ENCODE data around the gene RRAGD. TPM values are rescaled to one million over a fixed set of nuclear protein-coding genes. Genes with fewer than 3 reads are reported as not detected.

Gene RRAGD
- total and polyA plus RNA-seq, 4 donors = 4.7 to 6.7 (median 5.6) TPM

GRCh38 chr6:89406141-89406540 lies 5.9 kb downstream of the RRAGD start:
- Histone ChIP-seq H3K9ac (ENCODE audit: low read depth in 1 of 2, low read length in 2 of 2) (no peak overlapping the region), H3K4me3 (ENCODE audit: low read depth in 1 of 3, low read length in 3 of 3) (no peak overlapping the region), H3K27ac (ENCODE audit: low read depth in 1 of 2, low read length in 2 of 2) (no peak overlapping the region), H3K36me3 (ENCODE audit: control insufficient read depth in 4 of 4, insufficient read depth in 3 of 4, low read depth in 1 of 4, low read length in 3 of 4) (no peaks in the 10 kb centered on the region), H3K4me1 (ENCODE audit: control insufficient read depth in 4 of 4, insufficient read depth in 4 of 4, low read length in 3 of 4) (peaks cover 0 to 8% (median under 1%) of the 10 kb centered on the region in 4 donors), H3K27me3 (ENCODE audit: control insufficient read depth in 4 of 4, insufficient read depth in 4 of 4, low read length in 3 of 4) (no peaks in the 10 kb centered on the region), H3K9me3 (ENCODE audit: control insufficient read depth in 4 of 4, low read length in 3 of 4) (no peaks in the 10 kb centered on the region)
- no peak for TF ChIP-seq CTCF (IDR thresholded peaks at IDR 0.05; ENCODE audit: low read depth, low read length, missing input control)
- no peak for TF ChIP-seq RXRA (IDR thresholded peaks at IDR 0.05)
- TF ChIP-seq GABPA (IDR thresholded peaks at IDR 0.05 in 1 of 2, conservative IDR thresholded peaks at IDR 0.05 in 1 of 2) = no peak
- TF ChIP-seq REST (IDR thresholded peaks at IDR 0.05) = no peak
- TF ChIP-seq MAX (IDR thresholded peaks at IDR 0.05) = no peak
- TF ChIP-seq NR2F2 (IDR thresholded peaks at IDR 0.05) = no peak
- no peak for TF ChIP-seq RAD21 (IDR thresholded peaks at IDR 0.05)
- no peak for TF ChIP-seq TAF1 (conservative IDR thresholded peaks at IDR 0.05)
- no peak for TF ChIP-seq FOXA1 (IDR thresholded peaks at IDR 0.05)
- TF ChIP-seq YY1 (IDR thresholded peaks at IDR 0.05) = no peak
- no peak for TF ChIP-seq HNF4G (IDR thresholded peaks at IDR 0.05)
- TF ChIP-seq FOXA2 (IDR thresholded peaks at IDR 0.05) = no peak
- TF ChIP-seq JUND (IDR thresholded peaks at IDR 0.05) = no peak
- WGBS = 68% methylated on average over 10 of the region's 10 CpGs
- DNase-seq (ENCODE audit: low spot score) = no peak

- DNase-seq (ENCODE audit: low spot score) = no peak
- 85% methylated on average over 3 of the region's 3 CpGs for WGBS
- H3K27ac ChIP-seq (ENCODE audit: low read depth in 1 of 2, low read length in 2 of 2) = no peak overlapping the region
- no peak overlapping the region for H3K4me3 ChIP-seq (ENCODE audit: low read depth in 1 of 3, low read length in 3 of 3)
- TF ChIP-seq REST (IDR thresholded peaks at IDR 0.05) (no peak), GABPA (IDR thresholded peaks at IDR 0.05 in 1 of 2, conservative IDR thresholded peaks at IDR 0.05 in 1 of 2) (no peak), FOXA2 (IDR thresholded peaks at IDR 0.05) (no peak), TAF1 (conservative IDR thresholded peaks at IDR 0.05) (no peak), ZBTB33 (IDR thresholded peaks at IDR 0.05) (no peak), FOXA1 (IDR thresholded peaks at IDR 0.05) (no peak), YY1 (IDR thresholded peaks at IDR 0.05) (no peak), EGR1 (IDR thresholded peaks at IDR 0.05; ENCODE audit: low read depth in 2 of 2) (no peak)
- H3K9ac ChIP-seq (ENCODE audit: low read depth in 1 of 2, low read length in 2 of 2) = no peak overlapping the region
- H3K4me1 ChIP-seq (ENCODE audit: control insufficient read depth in 4 of 4, insufficient read depth in 4 of 4, low read length in 3 of 4) = no peaks in the 10 kb centered on the region
- no peaks in the 10 kb centered on the region for H3K36me3 ChIP-seq (ENCODE audit: control insufficient read depth in 4 of 4, insufficient read depth in 3 of 4, low read depth in 1 of 4, low read length in 3 of 4)
- H3K27me3 ChIP-seq (ENCODE audit: control insufficient read depth in 4 of 4, insufficient read depth in 4 of 4, low read length in 3 of 4) = no peaks in the 10 kb centered on the region
- H3K9me3 ChIP-seq (ENCODE audit: control insufficient read depth in 4 of 4, low read length in 3 of 4) = no peaks in the 10 kb centered on the region
Measured at GRCh38 chr6:89404512-89404911, 7.6 kb downstream of the RRAGD start.

Data from liver (tissue), 9 donors.